Measurements from ENCODE around the gene NUFIP1.

The NUFIP1 gene

GRCh38 chr13:45015300-45015699, 26.0 kb upstream of the NUFIP1 start:
- H3K4me3 ChIP-seq (ENCODE audit: low read depth, low read length) = no peak overlapping the region
- TF ChIP-seq CTCF (IDR thresholded peaks at IDR 0.05; ENCODE audit: borderline replicate concordance, insufficient read depth, low read depth, low read length) = no peak

GRCh38 chr13:45011198-45011597, 21.9 kb upstream of the NUFIP1 start:
- no peak for TF ChIP-seq CTCF (IDR thresholded peaks at IDR 0.05; ENCODE audit: borderline replicate concordance, insufficient read depth, low read depth, low read length)
- H3K4me3 ChIP-seq (ENCODE audit: low read depth, low read length) = no peak overlapping the region

GRCh38 chr13:45007823-45008222, 18.6 kb upstream of the NUFIP1 start:
- no peak overlapping the region for H3K4me3 ChIP-seq (ENCODE audit: low read depth, low read length)
- no peak for TF ChIP-seq CTCF (IDR thresholded peaks at IDR 0.05; ENCODE audit: borderline replicate concordance, insufficient read depth, low read depth, low read length)

- TF ChIP-seq CTCF (IDR thresholded peaks at IDR 0.05; ENCODE audit: borderline replicate concordance, insufficient read depth, low read depth, low read length) = no peak
- H3K4me3 ChIP-seq (ENCODE audit: low read depth, low read length) = no peak overlapping the region
These were observed 18.0 kb upstream of the NUFIP1 start for GRCh38 chr13:45007225-45007624.

GRCh38 chr13:45004096-45004495, 14.8 kb upstream of the NUFIP1 start:
- H3K4me3 ChIP-seq (ENCODE audit: low read depth, low read length) = no peak overlapping the region
- no peak for TF ChIP-seq CTCF (IDR thresholded peaks at IDR 0.05; ENCODE audit: borderline replicate concordance, insufficient read depth, low read depth, low read length)

GRCh38 chr13:45003417-45003816, 14.1 kb upstream of the NUFIP1 start:
- no peak overlapping the region for H3K4me3 ChIP-seq (ENCODE audit: low read depth, low read length)
- TF ChIP-seq CTCF (IDR thresholded peaks at IDR 0.05; ENCODE audit: borderline replicate concordance, insufficient read depth, low read depth, low read length) = no peak

GRCh38 chr13:44989941-44990340, 670 bp upstream of the NUFIP1 start:
- H3K4me3 ChIP-seq (ENCODE audit: low read depth, low read length) = peak overlapping the region; percentile 92
- TF ChIP-seq CTCF (IDR thresholded peaks at IDR 0.05; ENCODE audit: borderline replicate concordance, insufficient read depth, low read depth, low read length) = no peak

Data from GM12875 (cell line).